GM12801 (cell line): ENCODE results near the gene SBNO2.

Experiments
- CTCF ChIP-seq: IDR thresholded peaks from one replicate; pipeline ENCODE4 v1.5.1; 2011; ENCODE audit warnings: control low read depth; ENCODE audit not compliant: insufficient read length; ENCODE audit errors: extremely low read depth

Gene SBNO2, protein sequence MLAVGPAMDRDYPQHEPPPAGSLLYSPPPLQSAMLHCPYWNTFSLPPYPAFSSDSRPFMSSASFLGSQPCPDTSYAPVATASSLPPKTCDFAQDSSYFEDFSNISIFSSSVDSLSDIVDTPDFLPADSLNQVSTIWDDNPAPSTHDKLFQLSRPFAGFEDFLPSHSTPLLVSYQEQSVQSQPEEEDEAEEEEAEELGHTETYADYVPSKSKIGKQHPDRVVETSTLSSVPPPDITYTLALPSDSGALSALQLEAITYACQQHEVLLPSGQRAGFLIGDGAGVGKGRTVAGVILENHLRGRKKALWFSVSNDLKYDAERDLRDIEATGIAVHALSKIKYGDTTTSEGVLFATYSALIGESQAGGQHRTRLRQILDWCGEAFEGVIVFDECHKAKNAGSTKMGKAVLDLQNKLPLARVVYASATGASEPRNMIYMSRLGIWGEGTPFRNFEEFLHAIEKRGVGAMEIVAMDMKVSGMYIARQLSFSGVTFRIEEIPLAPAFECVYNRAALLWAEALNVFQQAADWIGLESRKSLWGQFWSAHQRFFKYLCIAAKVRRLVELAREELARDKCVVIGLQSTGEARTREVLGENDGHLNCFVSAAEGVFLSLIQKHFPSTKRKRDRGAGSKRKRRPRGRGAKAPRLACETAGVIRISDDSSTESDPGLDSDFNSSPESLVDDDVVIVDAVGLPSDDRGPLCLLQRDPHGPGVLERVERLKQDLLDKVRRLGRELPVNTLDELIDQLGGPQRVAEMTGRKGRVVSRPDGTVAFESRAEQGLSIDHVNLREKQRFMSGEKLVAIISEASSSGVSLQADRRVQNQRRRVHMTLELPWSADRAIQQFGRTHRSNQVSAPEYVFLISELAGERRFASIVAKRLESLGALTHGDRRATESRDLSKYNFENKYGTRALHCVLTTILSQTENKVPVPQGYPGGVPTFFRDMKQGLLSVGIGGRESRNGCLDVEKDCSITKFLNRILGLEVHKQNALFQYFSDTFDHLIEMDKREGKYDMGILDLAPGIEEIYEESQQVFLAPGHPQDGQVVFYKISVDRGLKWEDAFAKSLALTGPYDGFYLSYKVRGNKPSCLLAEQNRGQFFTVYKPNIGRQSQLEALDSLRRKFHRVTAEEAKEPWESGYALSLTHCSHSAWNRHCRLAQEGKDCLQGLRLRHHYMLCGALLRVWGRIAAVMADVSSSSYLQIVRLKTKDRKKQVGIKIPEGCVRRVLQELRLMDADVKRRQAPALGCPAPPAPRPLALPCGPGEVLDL (N-terminal part only)

GRCh38 chr19:1173845-1174809, at the start of gene SBNO2:
Gene SBNO2 (minus strand): TSS chr19:1174268. CDS start chr19:1154276, 19,992 bp downstream.
- no peak for TF ChIP-seq CTCF

- no peak for TF ChIP-seq CTCF
Measured at GRCh38 chr19:1223018-1223855, 49.2 kb upstream of the SBNO2 start.

- TF ChIP-seq CTCF: no peak
Measured at GRCh38 chr19:1222394-1222793, 48.3 kb upstream of the SBNO2 start.

DNA sequence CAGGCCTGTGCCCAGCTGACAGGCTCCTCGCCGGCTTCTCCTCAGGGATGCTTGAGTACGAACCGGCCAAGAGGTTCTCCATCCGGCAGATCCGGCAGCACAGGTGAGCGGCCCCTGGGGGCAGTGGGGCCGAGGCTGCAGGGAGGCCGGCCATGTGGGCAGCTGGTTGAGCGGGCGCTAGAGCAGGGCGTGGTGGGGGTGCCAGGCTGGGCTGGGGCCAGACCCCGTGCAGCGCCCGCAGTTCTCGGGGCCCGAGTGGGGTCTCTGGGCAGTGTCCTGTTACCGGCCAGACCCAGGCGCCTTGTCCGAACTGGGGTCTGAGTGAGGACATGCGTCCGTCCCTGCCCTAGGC, 47.8 kb upstream of the SBNO2 start:
- TF ChIP-seq CTCF: no peak

DNA sequence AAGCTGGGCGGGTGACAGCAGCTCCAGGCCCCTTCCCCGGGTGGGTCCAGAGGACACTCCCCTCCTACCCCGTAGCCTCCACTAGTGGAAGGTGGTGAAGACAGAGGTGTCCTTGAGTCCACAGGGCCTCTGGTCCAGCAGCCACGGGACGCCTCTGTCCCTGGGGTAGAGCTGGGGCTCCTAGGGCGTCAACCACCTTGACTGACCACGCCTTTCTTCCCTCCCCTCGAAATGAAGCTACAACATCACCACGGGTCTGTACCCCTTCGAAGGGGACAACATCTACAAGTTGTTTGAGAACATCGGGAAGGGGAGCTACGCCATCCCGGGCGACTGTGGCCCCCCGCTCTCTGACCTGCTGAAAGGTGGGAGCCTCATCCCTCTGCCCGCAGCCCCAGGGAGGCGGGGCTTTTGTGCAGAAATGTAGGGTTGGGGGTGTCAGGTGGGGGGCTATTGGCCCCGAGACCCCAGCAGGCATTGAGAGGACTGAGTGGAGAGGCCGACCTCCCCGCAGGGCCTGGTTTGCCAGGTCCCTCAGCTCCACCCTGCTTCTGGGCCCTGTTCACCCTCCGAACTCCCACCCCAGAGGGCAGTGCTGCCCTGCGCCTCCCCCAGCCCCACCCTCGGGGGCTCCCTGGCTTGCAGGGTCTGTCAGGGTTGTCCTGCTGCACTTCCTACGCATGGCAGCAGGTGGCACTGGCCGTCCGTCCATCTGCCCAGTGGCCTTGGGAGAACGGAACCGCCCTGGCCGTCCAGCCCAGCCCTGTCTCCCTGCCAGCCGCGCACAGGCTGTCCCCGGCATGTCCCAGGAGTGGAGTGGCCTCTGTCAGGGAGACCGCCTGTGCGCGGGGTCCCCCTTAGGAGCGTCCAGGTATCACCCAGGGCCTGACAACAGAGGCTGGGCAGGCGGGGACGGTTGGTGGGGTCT, 47.2 kb upstream of the SBNO2 start:
- TF ChIP-seq CTCF: no peak

GRCh38 chr19:1220477-1220930, 46.4 kb upstream of the SBNO2 start:
- no peak for TF ChIP-seq CTCF
